Hematopoietic multipotent progenitor cell (in vitro differentiated cells): ENCODE measurements around the gene PGAP1. TPM values are rescaled to one million over a fixed set of nuclear protein-coding genes. Genes with fewer than 3 reads are reported as not detected.

Source experiments
- DNase-seq, 3 donors: peaks; one replicate each; pipeline ENCODE4 v3.0.0-alpha.2; 2011 to 2015; ENCODE audit warnings: low read depth in 2 of 3, low spot score in 2 of 3
- total RNA-seq: library from RNA; depleted of rRNA; stranded (reverse); fragments of >200 nt; gene quantifications from one replicate; pipeline ENCODE4 v1.2.3, GENCODE V29; 2012

Gene PGAP1
- 3.2 TPM for total RNA-seq

GRCh38 chr2:196926562-196927375, at the start of gene PGAP1:
TSS of gene PGAP1 (minus strand) at chr2:196926707. CDS start at chr2:196926616, 91 bp downstream.
- DNase-seq, result peak; percentile 67 to 89 (median 88)

- no peak for DNase-seq
Observed at GRCh38 chr2:196974970-196975369, 48.5 kb upstream of the PGAP1 start.

GRCh38 chr2:196971574-196972279, 45.2 kb upstream of the PGAP1 start:
- DNase-seq, result no peak

- DNase-seq, result no peak
Observed at GRCh38 chr2:196970099-196970498, 43.6 kb upstream of the PGAP1 start.

GRCh38 chr2:196968516-196968915, 42.0 kb upstream of the PGAP1 start:
- DNase-seq, result no peak

GRCh38 chr2:196967775-196968174, 41.3 kb upstream of the PGAP1 start:
- DNase-seq, result no peak

- DNase-seq, result no peak
Observed at GRCh38 chr2:196967116-196967515, 40.6 kb upstream of the PGAP1 start.

- no peak for DNase-seq
Observed at GRCh38 chr2:196966061-196966460, 39.6 kb upstream of the PGAP1 start.

GRCh38 chr2:196965651-196966050, 39.1 kb upstream of the PGAP1 start:
- no peak for DNase-seq

GRCh38 chr2:196963961-196964360, 37.5 kb upstream of the PGAP1 start:
- no peak for DNase-seq

- DNase-seq, result no peak
Observed at GRCh38 chr2:196963043-196963442, 36.5 kb upstream of the PGAP1 start.

- no peak for DNase-seq
Observed at GRCh38 chr2:196962325-196962724, 35.8 kb upstream of the PGAP1 start.

GRCh38 chr2:196961889-196962288, 35.4 kb upstream of the PGAP1 start:
- no peak for DNase-seq

- DNase-seq, result no peak
Observed at GRCh38 chr2:196959734-196960338, 33.3 kb upstream of the PGAP1 start.

- DNase-seq, result no peak
Observed at GRCh38 chr2:196959281-196959680, 32.8 kb upstream of the PGAP1 start.

- DNase-seq, result no peak
Observed at GRCh38 chr2:196957881-196958525, 31.5 kb upstream of the PGAP1 start.

- DNase-seq, result no peak
Observed at GRCh38 chr2:196957442-196957841, 30.9 kb upstream of the PGAP1 start.

GRCh38 chr2:196956069-196956468, 29.6 kb upstream of the PGAP1 start:
- DNase-seq, result no peak

- DNase-seq, result no peak
Observed at GRCh38 chr2:196955036-196955435, 28.5 kb upstream of the PGAP1 start.

- DNase-seq, result no peak
Observed at GRCh38 chr2:196954001-196954400, 27.5 kb upstream of the PGAP1 start.

GRCh38 chr2:196952936-196953335, 26.4 kb upstream of the PGAP1 start:
- no peak for DNase-seq
